T-helper 1 cell treated with Interleukin-12 subunit alpha and Interleukin-12 subunit beta and Interleukin-4 antibody, amounts not matched to agents 30 μg/mL and 1 μg/mL, for 36 hours (primary cell): ENCODE measurements around the gene IL36G.
"Not testable (repeated sequence)": the region's sequence is repeated elsewhere in the genome, so short reads cannot be mapped to it uniquely, and the experiment has no call there.

ENCODE experiments used
- H3K27ac Mint-ChIP-seq: one replicate; pipeline ENCODE4 v1.8.0; 2021; ENCODE audit warnings: mild to moderate bottlenecking, mixed read lengths
- H3K27me3 Mint-ChIP-seq: one replicate; pipeline ENCODE4 v1.8.0; 2021; ENCODE audit warnings: low read depth, mixed read lengths
- H3K36me3 Mint-ChIP-seq: one replicate; pipeline ENCODE4 v1.8.0; 2021; ENCODE audit warnings: low read depth, mixed read lengths
- H3K4me1 Mint-ChIP-seq: one replicate; pipeline ENCODE4 v1.8.0; 2021; ENCODE audit warnings: low read depth, mixed read lengths
- H3K4me3 Mint-ChIP-seq: one replicate; pipeline ENCODE4 v1.8.0; 2021; ENCODE audit warnings: mild to moderate bottlenecking, moderate library complexity, mixed read lengths
- H3K9me3 Mint-ChIP-seq: one replicate; pipeline ENCODE4 v1.8.0; 2021; ENCODE audit warnings: mixed read lengths

The IL36G gene

GRCh38 chr2:112977559-112978056, at the start of gene IL36G:
Gene IL36G, plus strand, starts transcription at chr2:112978006. Its CDS starts 633 bp downstream, at chr2:112978639.
- no peak within 1 kb of the TSS for H3K27ac Mint-ChIP-seq
- no peak within 1 kb of the TSS for H3K4me3 Mint-ChIP-seq
- H3K36me3 Mint-ChIP-seq, result no peaks in the 10 kb centered on the region
- peaks cover 15% of the 10 kb centered on the region for H3K27me3 Mint-ChIP-seq
- H3K9me3 Mint-ChIP-seq, result no peaks in the 10 kb centered on the region
- H3K4me1 Mint-ChIP-seq, result peaks cover 14% of the 10 kb centered on the region

GRCh38 chr2:112933261-112933660, 44.5 kb upstream of the IL36G start:
- peaks cover 30% of the 10 kb centered on the region for H3K27me3 Mint-ChIP-seq
- no peaks in the 10 kb centered on the region for H3K9me3 Mint-ChIP-seq
- peaks cover 2% of the 10 kb centered on the region for H3K4me1 Mint-ChIP-seq
- H3K27ac Mint-ChIP-seq, result no peak overlapping the region
- H3K4me3 Mint-ChIP-seq, result no peak overlapping the region
- H3K36me3 Mint-ChIP-seq, result no peaks in the 10 kb centered on the region

- H3K4me1 Mint-ChIP-seq, H3K4me3 Mint-ChIP-seq, H3K27ac Mint-ChIP-seq, H3K9me3 Mint-ChIP-seq, H3K36me3 Mint-ChIP-seq: not testable (repeated sequence)
- peaks cover 38% of the 10 kb centered on the region for H3K27me3 Mint-ChIP-seq
These were observed 43.7 kb upstream of the IL36G start for GRCh38 chr2:112934117-112934516.

GRCh38 chr2:112936927-112937232, 40.9 kb upstream of the IL36G start:
- Mint-ChIP-seq H3K36me3 (no peaks in the 10 kb centered on the region), H3K4me1 (peaks cover 5% of the 10 kb centered on the region), H3K27ac (no peak overlapping the region), H3K27me3 (peaks cover 43% of the 10 kb centered on the region), H3K9me3 (no peaks in the 10 kb centered on the region), H3K4me3 (no peak overlapping the region)

GRCh38 chr2:112938904-112939303, 38.9 kb upstream of the IL36G start:
- H3K36me3 Mint-ChIP-seq, result no peaks in the 10 kb centered on the region
- H3K27ac Mint-ChIP-seq, result no peak overlapping the region
- H3K4me3 Mint-ChIP-seq, result no peak overlapping the region
- peaks cover 7% of the 10 kb centered on the region for H3K4me1 Mint-ChIP-seq
- peaks cover 42% of the 10 kb centered on the region for H3K27me3 Mint-ChIP-seq
- H3K9me3 Mint-ChIP-seq, result no peaks in the 10 kb centered on the region

- Mint-ChIP-seq H3K4me1 (peaks cover 7% of the 10 kb centered on the region), H3K9me3 (no peaks in the 10 kb centered on the region), H3K36me3 (no peaks in the 10 kb centered on the region), H3K4me3 (no peak overlapping the region), H3K27me3 (peaks cover 45% of the 10 kb centered on the region), H3K27ac (no peak overlapping the region)
These were observed 38.4 kb upstream of the IL36G start for GRCh38 chr2:112939425-112939824.

- peaks cover 50% of the 10 kb centered on the region for H3K27me3 Mint-ChIP-seq
- H3K27ac Mint-ChIP-seq, result no peak overlapping the region
- H3K9me3 Mint-ChIP-seq, result no peaks in the 10 kb centered on the region
- no peaks in the 10 kb centered on the region for H3K36me3 Mint-ChIP-seq
- H3K4me1 Mint-ChIP-seq, result peaks cover 7% of the 10 kb centered on the region
- H3K4me3 Mint-ChIP-seq, result no peak overlapping the region
These were observed 36.8 kb upstream of the IL36G start for GRCh38 chr2:112940859-112941625.

- Mint-ChIP-seq H3K36me3 (no peaks in the 10 kb centered on the region), H3K27ac (no peak overlapping the region), H3K4me3 (no peak overlapping the region), H3K4me1 (peaks cover 5% of the 10 kb centered on the region), H3K9me3 (no peaks in the 10 kb centered on the region), H3K27me3 (peaks cover 41% of the 10 kb centered on the region)
These were observed 35.8 kb upstream of the IL36G start for GRCh38 chr2:112941753-112942653.

- Mint-ChIP-seq H3K36me3 (no peaks in the 10 kb centered on the region), H3K27ac (no peak overlapping the region), H3K9me3 (no peaks in the 10 kb centered on the region), H3K27me3 (peaks cover 34% of the 10 kb centered on the region), H3K4me1 (peaks cover 5% of the 10 kb centered on the region), H3K4me3 (no peak overlapping the region)
These were observed 35.2 kb upstream of the IL36G start for GRCh38 chr2:112942654-112943002.

GRCh38 chr2:112944971-112945370, 32.8 kb upstream of the IL36G start:
- no peak overlapping the region for H3K27ac Mint-ChIP-seq
- peaks cover 30% of the 10 kb centered on the region for H3K27me3 Mint-ChIP-seq
- peaks cover 5% of the 10 kb centered on the region for H3K4me1 Mint-ChIP-seq
- H3K9me3 Mint-ChIP-seq, result no peaks in the 10 kb centered on the region
- no peak overlapping the region for H3K4me3 Mint-ChIP-seq
- H3K36me3 Mint-ChIP-seq, result no peaks in the 10 kb centered on the region

- Mint-ChIP-seq H3K4me3 (no peak overlapping the region), H3K27ac (no peak overlapping the region), H3K27me3 (peaks cover 34% of the 10 kb centered on the region)
These were observed 31.7 kb upstream of the IL36G start for GRCh38 chr2:112946086-112946485.

GRCh38 chr2:112947374-112947773, 30.4 kb upstream of the IL36G start:
- peaks cover 46% of the 10 kb centered on the region for H3K27me3 Mint-ChIP-seq
- no peak overlapping the region for H3K4me3 Mint-ChIP-seq
- H3K4me1 Mint-ChIP-seq, result no peaks in the 10 kb centered on the region
- H3K9me3 Mint-ChIP-seq, result no peaks in the 10 kb centered on the region
- no peaks in the 10 kb centered on the region for H3K36me3 Mint-ChIP-seq
- no peak overlapping the region for H3K27ac Mint-ChIP-seq

More at GRCh38 chr2:112946086-112946485, 31.7 kb upstream of the IL36G start:
- H3K4me1 Mint-ChIP-seq, result peaks cover 5% of the 10 kb centered on the region
- H3K9me3 Mint-ChIP-seq, result no peaks in the 10 kb centered on the region
- no peaks in the 10 kb centered on the region for H3K36me3 Mint-ChIP-seq

GRCh38 chr2:112949456-112949855, 28.4 kb upstream of the IL36G start:
- H3K36me3 Mint-ChIP-seq, result no peaks in the 10 kb centered on the region
- no peak overlapping the region for H3K4me3 Mint-ChIP-seq
- H3K27me3 Mint-ChIP-seq, result peaks cover 46% of the 10 kb centered on the region
- H3K27ac Mint-ChIP-seq, result no peak overlapping the region
- no peaks in the 10 kb centered on the region for H3K9me3 Mint-ChIP-seq
- H3K4me1 Mint-ChIP-seq, result no peaks in the 10 kb centered on the region

- Mint-ChIP-seq H3K4me3 (no peak overlapping the region), H3K36me3 (no peaks in the 10 kb centered on the region), H3K4me1 (no peaks in the 10 kb centered on the region), H3K27ac (no peak overlapping the region), H3K27me3 (peaks cover 34% of the 10 kb centered on the region), H3K9me3 (no peaks in the 10 kb centered on the region)
These were observed 23.4 kb upstream of the IL36G start for GRCh38 chr2:112954364-112954763.

GRCh38 chr2:112957511-112957910, 20.3 kb upstream of the IL36G start:
- no peaks in the 10 kb centered on the region for H3K36me3 Mint-ChIP-seq
- no peak overlapping the region for H3K4me3 Mint-ChIP-seq
- H3K9me3 Mint-ChIP-seq, result no peaks in the 10 kb centered on the region
- peaks cover 13% of the 10 kb centered on the region for H3K27me3 Mint-ChIP-seq
- H3K27ac Mint-ChIP-seq, result no peak overlapping the region
- H3K4me1 Mint-ChIP-seq, result no peaks in the 10 kb centered on the region
